K562 (cell line): ENCODE measurements around the gene IZUMO4. TPM values are rescaled to one million over a fixed set of nuclear protein-coding genes. Genes with fewer than 3 reads are reported as not detected.

ENCODE experiments used
- ATAC-seq: fragments of 200-7000 bp; cut with Tn5 transposase; 3 replicates; pipeline ENCODE4 v1.9.1; 2020; ENCODE audit warnings: moderate library complexity
- BruUV-seq: library from RNA; stranded (reverse); fragments of 400-500 nt; replicated peaks from 2 replicates; lab custom pipeline; 2021; lab: Mats Ljungman, UMichigan
- CTCF ChIA-PET: fragments of 300-600 bp; formaldehyde crosslinking; extraction: SDS; loops from one replicate; lab custom pipeline; 2021; ENCODE audit warnings: low intra/inter-chr PET ratio; lab: Yijun Ruan, JAX
- POLR2A ChIA-PET: fragments of 300-600, 350-650 bp; sonication (Branson Sonifier 250); formaldehyde crosslinking; extraction: SDS; loops from one replicate; lab custom pipeline; 2021; ENCODE audit warnings: antibody characterized with exemption, inconsistent platforms; lab: Yijun Ruan, JAX
- DNase-seq, 4 experiments: peaks; one replicate each; pipeline versions ENCODE4 v3.0.0 to v3.0.0-alpha.2; 2011 to 2018; ENCODE audit warnings: low spot score in 3 of 4, mixed read lengths in 3 of 4; ENCODE audit errors: extremely low read depth in 1 of 4
- FAIRE-seq: peaks from 2 replicates; lab custom pipeline; 2011; peaks lifted over from hg19 to GRCh38; lab: Jason Lieb, UNC
- H2AFZ ChIP-seq: 2 replicates; pipeline ENCODE4 v1.6.0; 2011; ENCODE audit warnings: low read depth, low read length, control low read depth, inconsistent platforms
- H3K27ac ChIP-seq: fragments of 200-600 bp; 3 replicates; pipeline ENCODE4 v1.8.0; 2011; ENCODE audit warnings: low read depth, mild to moderate bottlenecking, control low read depth, inconsistent platforms, low read length, moderate library complexity, mixed read lengths; ENCODE audit errors: extremely low read depth
- H3K27me3 ChIP-seq, 2 experiments: fragments of 300-600 bp in 1 of 2; 2 replicates in 1 of 2; 3 replicates in 1 of 2; pipeline versions ENCODE4 v1.6.0 to v1.8.0; 2011; ENCODE audit warnings: inconsistent platforms in 2 of 2, low read length in 2 of 2, mild to moderate bottlenecking in 1 of 2, mixed read lengths in 1 of 2, moderate library complexity in 1 of 2; ENCODE audit not compliant: control insufficient read depth in 2 of 2, insufficient read depth in 2 of 2
- H3K36me3 ChIP-seq: fragments of 300-600 bp; 3 replicates; pipeline ENCODE4 v1.8.0; 2011; ENCODE audit warnings: mild to moderate bottlenecking, low read length, inconsistent platforms; ENCODE audit not compliant: control insufficient read depth, insufficient read depth
- H3K4me1 ChIP-seq, 2 experiments: fragments of 200-600 bp in 1 of 2; replicated peaks in 1 of 2; 2 replicates in 1 of 2; 3 replicates in 1 of 2; pipeline versions ENCODE4 v1.5.1 to v1.8.0; 2011; ENCODE audit warnings: inconsistent platforms in 2 of 2, low read length in 2 of 2, mild to moderate bottlenecking in 1 of 2, mixed read lengths in 1 of 2, moderate library complexity in 1 of 2; ENCODE audit not compliant: control insufficient read depth in 2 of 2, insufficient read depth in 2 of 2
- H3K4me2 ChIP-seq: 2 replicates; pipeline ENCODE4 v1.6.1; 2011; ENCODE audit warnings: low read length, control low read depth, inconsistent platforms, mixed read lengths; ENCODE audit not compliant: insufficient read depth
- H3K4me3 ChIP-seq: fragments of 200-600 bp; sonication (generic), shearing (Covaris generic); 2 replicates; pipeline ENCODE4 v1.5.1; 2016; ENCODE audit warnings: control low read depth, inconsistent platforms
- H3K79me2 ChIP-seq: fragments of 200-600 bp; 3 replicates; pipeline ENCODE4 v1.8.0; 2011; ENCODE audit warnings: low read length, inconsistent platforms; ENCODE audit not compliant: control insufficient read depth, insufficient read depth
- H3K9ac ChIP-seq, 2 experiments: 2 replicates each; pipeline versions ENCODE4 v1.6.0 to v1.6.1; 2011; ENCODE audit warnings: low read depth in 2 of 2, low read length in 2 of 2, control low read depth in 1 of 2, inconsistent platforms in 1 of 2, mild to moderate bottlenecking in 1 of 2, mixed read lengths in 1 of 2; ENCODE audit not compliant: insufficient read depth in 1 of 2
- H3K9me1 ChIP-seq: one replicate; pipeline ENCODE4 v1.6.0; 2011; ENCODE audit warnings: inconsistent platforms, mild to moderate bottlenecking, low read length, moderate library complexity; ENCODE audit not compliant: control insufficient read depth, insufficient read depth
- H3K9me3 ChIP-seq: replicated peaks from 2 replicates; pipeline ENCODE4 v1.5.1; 2011; ENCODE audit warnings: low read depth, low read length, inconsistent platforms; ENCODE audit not compliant: control insufficient read depth, insufficient read depth
- H4K20me1 ChIP-seq: replicated peaks from 2 replicates; pipeline ENCODE4 v1.6.1; 2011; ENCODE audit warnings: low read length, inconsistent platforms, mixed read lengths; ENCODE audit not compliant: control insufficient read depth, insufficient read depth
- ARNT ChIP-seq, 2 experiments: fragments of 450-650 bp; IDR thresholded peaks; 2 replicates each; pipeline ENCODE4 v1.6.1; 2016; ENCODE audit warnings: mild to moderate bottlenecking in 1 of 2
- SNRNP70 ChIP-seq: fragments of 200-400 bp; formaldehyde crosslinking; optimal IDR thresholded peaks from 2 replicates; pipeline ENCODE3; 2017; ENCODE audit warnings: low read depth, low read length
- U2AF2 ChIP-seq: fragments of 200-400 bp; formaldehyde crosslinking; optimal IDR thresholded peaks from 2 replicates; pipeline ENCODE3; 2017; ENCODE audit warnings: low read depth, mild to moderate bottlenecking, low read length
- WGBS: fragments of 100-300 bp; shearing (Covaris generic); methylation state at CpG from one replicate; pipeline ENCODE4 v1.1.6; 2016; ENCODE audit warnings: low coverage, mixed read lengths; ENCODE audit not compliant: insufficient coverage; ENCODE audit errors: missing lambda C conversion rate; 5-methylcytosine and 5-hydroxymethylcytosine counted together
- in situ Hi-C: fragments of 300-500 bp; cut with MboI; formaldehyde crosslinking; loops from 4 replicates; pipeline ENCODE4 v1.15.0; 2018; ENCODE audit warnings: inconsistent platforms, mixed read lengths
- intact Hi-C: fragments of 100-400 bp; cut with micrococcal nuclease; formaldehyde crosslinking; loops from 2 replicates; pipeline ENCODE4 v1.14.2; 2022
- polyA plus RNA-seq, 8 experiments: library from polyadenylated mRNA; depleted of rRNA in 4 of 8; stranded (reverse) in 5 of 8; unstranded in 3 of 8; fragments of >200 nt; fragmentation: Nextera tagmentation in 2 of 8; fragmentation: Illumina TruSeq in 1 of 8; extraction: Ambion mirVana in 2 of 8; extraction: Trizol in 1 of 8; gene quantifications; 2 replicates each; pipeline versions ENCODE4 v1.2.1 to v1.2.3, GENCODE V29; 2011 to 2014; ENCODE audit warnings: inconsistent platforms in 1 of 8, missing spikeins in 1 of 8
- total RNA-seq, 7 experiments: library from RNA; depleted of rRNA in 6 of 7; stranded (reverse); fragments of >200 nt in 6 of 7; fragmentation: Illumina TruSeq in 2 of 7; extraction: Trizol in 2 of 7; gene quantifications; 2 replicates each; pipeline versions ENCODE4 v1.2.1 to v1.2.3, GENCODE V29; 2011 to 2021; ENCODE audit warnings: low replicate concordance in 1 of 7
- TF ChIP-seq, protein P1 (sequence below): fragments of 450-650 bp; IDR thresholded peaks from 2 replicates; pipeline ENCODE4 v1.7.0; 2016; ENCODE audit warnings: borderline replicate concordance
- TF ChIP-seq, protein P2 (sequence below), 2 experiments: fragments of 450-650 bp in 1 of 2; sonication (generic) in 1 of 2; formaldehyde crosslinking in 1 of 2; IDR thresholded peaks; 2 replicates each; pipeline versions ENCODE4 v1.7.1 to v1.9.0; 2016 to 2022; ENCODE audit warnings: inconsistent platforms in 1 of 2, mild to moderate bottlenecking in 1 of 2, missing genetic modification reagents in 1 of 2

Gene IZUMO4
- total and polyA plus RNA-seq, 9 of the 15 experiments (the other 6 are each of a cell fraction or from before 2014, with no cell fraction given): 0.07 to 3.9 (median 1.2) TPM

DNA sequence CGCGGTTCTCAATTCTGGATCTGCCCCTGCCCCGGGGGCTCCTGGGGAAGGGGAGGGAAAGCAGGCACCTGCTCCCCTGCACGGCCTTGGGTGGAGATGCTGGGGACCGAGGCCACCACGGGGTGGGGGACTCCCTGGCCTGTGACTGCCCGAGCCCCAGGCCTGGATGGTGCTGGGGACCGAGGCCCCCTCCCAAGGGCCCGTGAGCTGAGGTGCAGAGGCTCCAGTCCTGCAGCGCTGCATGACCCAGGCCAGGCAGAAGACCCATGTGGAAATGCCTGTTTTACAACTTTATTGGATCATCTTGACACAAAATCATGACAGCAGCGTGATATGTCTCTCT is 4.0 kb downstream of the IZUMO4 start:
- no peak overlapping the region for H3K9ac ChIP-seq
- ATAC-seq: no peak
- TF ChIP-seq, protein P1, sequence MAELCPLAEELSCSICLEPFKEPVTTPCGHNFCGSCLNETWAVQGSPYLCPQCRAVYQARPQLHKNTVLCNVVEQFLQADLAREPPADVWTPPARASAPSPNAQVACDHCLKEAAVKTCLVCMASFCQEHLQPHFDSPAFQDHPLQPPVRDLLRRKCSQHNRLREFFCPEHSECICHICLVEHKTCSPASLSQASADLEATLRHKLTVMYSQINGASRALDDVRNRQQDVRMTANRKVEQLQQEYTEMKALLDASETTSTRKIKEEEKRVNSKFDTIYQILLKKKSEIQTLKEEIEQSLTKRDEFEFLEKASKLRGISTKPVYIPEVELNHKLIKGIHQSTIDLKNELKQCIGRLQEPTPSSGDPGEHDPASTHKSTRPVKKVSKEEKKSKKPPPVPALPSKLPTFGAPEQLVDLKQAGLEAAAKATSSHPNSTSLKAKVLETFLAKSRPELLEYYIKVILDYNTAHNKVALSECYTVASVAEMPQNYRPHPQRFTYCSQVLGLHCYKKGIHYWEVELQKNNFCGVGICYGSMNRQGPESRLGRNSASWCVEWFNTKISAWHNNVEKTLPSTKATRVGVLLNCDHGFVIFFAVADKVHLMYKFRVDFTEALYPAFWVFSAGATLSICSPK: no peak
- TF ChIP-seq, protein P2, sequence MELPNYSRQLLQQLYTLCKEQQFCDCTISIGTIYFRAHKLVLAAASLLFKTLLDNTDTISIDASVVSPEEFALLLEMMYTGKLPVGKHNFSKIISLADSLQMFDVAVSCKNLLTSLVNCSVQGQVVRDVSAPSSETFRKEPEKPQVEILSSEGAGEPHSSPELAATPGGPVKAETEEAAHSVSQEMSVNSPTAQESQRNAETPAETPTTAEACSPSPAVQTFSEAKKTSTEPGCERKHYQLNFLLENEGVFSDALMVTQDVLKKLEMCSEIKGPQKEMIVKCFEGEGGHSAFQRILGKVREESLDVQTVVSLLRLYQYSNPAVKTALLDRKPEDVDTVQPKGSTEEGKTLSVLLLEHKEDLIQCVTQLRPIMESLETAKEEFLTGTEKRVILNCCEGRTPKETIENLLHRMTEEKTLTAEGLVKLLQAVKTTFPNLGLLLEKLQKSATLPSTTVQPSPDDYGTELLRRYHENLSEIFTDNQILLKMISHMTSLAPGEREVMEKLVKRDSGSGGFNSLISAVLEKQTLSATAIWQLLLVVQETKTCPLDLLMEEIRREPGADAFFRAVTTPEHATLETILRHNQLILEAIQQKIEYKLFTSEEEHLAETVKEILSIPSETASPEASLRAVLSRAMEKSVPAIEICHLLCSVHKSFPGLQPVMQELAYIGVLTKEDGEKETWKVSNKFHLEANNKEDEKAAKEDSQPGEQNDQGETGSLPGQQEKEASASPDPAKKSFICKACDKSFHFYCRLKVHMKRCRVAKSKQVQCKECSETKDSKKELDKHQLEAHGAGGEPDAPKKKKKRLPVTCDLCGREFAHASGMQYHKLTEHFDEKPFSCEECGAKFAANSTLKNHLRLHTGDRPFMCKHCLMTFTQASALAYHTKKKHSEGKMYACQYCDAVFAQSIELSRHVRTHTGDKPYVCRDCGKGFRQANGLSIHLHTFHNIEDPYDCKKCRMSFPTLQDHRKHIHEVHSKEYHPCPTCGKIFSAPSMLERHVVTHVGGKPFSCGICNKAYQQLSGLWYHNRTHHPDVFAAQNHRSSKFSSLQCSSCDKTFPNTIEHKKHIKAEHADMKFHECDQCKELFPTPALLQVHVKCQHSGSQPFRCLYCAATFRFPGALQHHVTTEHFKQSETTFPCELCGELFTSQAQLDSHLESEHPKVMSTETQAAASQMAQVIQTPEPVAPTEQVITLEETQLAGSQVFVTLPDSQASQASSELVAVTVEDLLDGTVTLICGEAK (IDR thresholded peaks at IDR 0.05): peak; percentile 46; the same call in 1 of the 2 replicates
- TF ChIP-seq, protein P2 (CRISPR knock-in tag; IDR thresholded peaks at IDR 0.05): no peak
- TF ChIP-seq SNRNP70 (no peak), U2AF2 (no peak), ARNT (IDR thresholded peaks at IDR 0.05) (no peak)
- H3K79me2 ChIP-seq: peaks cover 9% of the 10 kb centered on the region; the same call in 2 of the 3 replicates
- over 99% methylated on average over 8 of the region's 11 CpGs for WGBS
- DNase-seq: no peak
- BruUV-seq: no TSS peak
- FAIRE-seq: no peak
- H3K9me3 ChIP-seq: no peaks in the 10 kb centered on the region
- H3K36me3 ChIP-seq: peaks cover 54% of the 10 kb centered on the region; the same call in 2 of the 3 replicates
- CTCF ChIA-PET: no interaction called here
- H4K20me1 ChIP-seq: 0 out of 2 replicates have a peak, but pooled peaks cover 3% of the 10 kb centered on the region
- no peaks in the 10 kb centered on the region for H3K9me1 ChIP-seq
- POLR2A ChIA-PET: no interaction called here
- no peak overlapping the region for H3K4me3 ChIP-seq
- intact Hi-C loops (no loop called here), in situ Hi-C loops (no loop called here)
- H3K4me1 ChIP-seq: peaks cover 0 to 57% of the 10 kb centered on the region in 2 experiments; a peak in 2 of 5 replicates
- H3K4me2 ChIP-seq: no peak overlapping the region
- H3K27ac ChIP-seq: no peak overlapping the region
- no peak overlapping the region for H2AFZ ChIP-seq
- H3K27me3 ChIP-seq: no peaks in the 10 kb centered on the region; a peak in 1 of 5 replicates
